HG03439 (cell line): ENCODE measurements around the gene GIMAP1.

ENCODE experiments used
- ATAC-seq: cut with Tn5 transposase; IDR thresholded peaks from one replicate; pipeline ENCODE4 v1.9.1; 2021; ENCODE audit warnings: mild to moderate bottlenecking, moderate library complexity; ENCODE audit not compliant: unreplicated experiment

The GIMAP1 gene

GRCh38 chr7:150745876-150746275 lies 29.5 kb downstream of the GIMAP1 start:
- ATAC-seq = no peak

- ATAC-seq = no peak
These were observed 30.5 kb downstream of the GIMAP1 start for GRCh38 chr7:150746921-150747320.

GRCh38 chr7:150748376-150748775 lies 32.0 kb downstream of the GIMAP1 start:
- ATAC-seq = no peak

GRCh38 chr7:150751702-150752101 lies 35.3 kb downstream of the GIMAP1 start:
- no peak for ATAC-seq

- ATAC-seq = no peak
These were observed 36.8 kb downstream of the GIMAP1 start for GRCh38 chr7:150753239-150753638.

- no peak for ATAC-seq
These were observed 37.6 kb downstream of the GIMAP1 start for GRCh38 chr7:150753826-150754603.

- no peak for ATAC-seq
These were observed 38.5 kb downstream of the GIMAP1 start for GRCh38 chr7:150754951-150755350.

GRCh38 chr7:150755473-150756099 lies 39.2 kb downstream of the GIMAP1 start:
- no peak for ATAC-seq

GRCh38 chr7:150756166-150756565 lies 39.8 kb downstream of the GIMAP1 start:
- ATAC-seq = no peak

- ATAC-seq = no peak
These were observed 40.4 kb downstream of the GIMAP1 start for GRCh38 chr7:150756858-150757257.

GRCh38 chr7:150759479-150759878 lies 43.1 kb downstream of the GIMAP1 start:
- ATAC-seq = no peak

GRCh38 chr7:150766334-150766709 lies 49.9 kb downstream of the GIMAP1 start:
- ATAC-seq = no peak

GRCh38 chr7:150769768-150770167 lies 53.4 kb downstream of the GIMAP1 start:
- ATAC-seq = no peak
